A673 (cell line): ENCODE results near the gene ST3GAL2.

Source experiments
- CTCF ChIP-seq: fragments of 300-800, 200-600 bp; sonication (generic); conservative IDR thresholded peaks from 2 replicates; pipeline ENCODE4 v1.5.1; 2017; ENCODE audit warnings: low read depth, mild to moderate bottlenecking, antibody characterized with exemption, low read length, moderate library complexity, mixed read lengths
- EZH2 ChIP-seq: fragments of 200-600 bp; sonication (generic); IDR thresholded peaks from 2 replicates; pipeline ENCODE4 v1.6.1; 2017; ENCODE audit warnings: borderline replicate concordance, low read depth, mild to moderate bottlenecking, mixed read lengths, antibody characterized with exemption, low read length; ENCODE audit not compliant: poor library complexity, severe bottlenecking

DNA sequence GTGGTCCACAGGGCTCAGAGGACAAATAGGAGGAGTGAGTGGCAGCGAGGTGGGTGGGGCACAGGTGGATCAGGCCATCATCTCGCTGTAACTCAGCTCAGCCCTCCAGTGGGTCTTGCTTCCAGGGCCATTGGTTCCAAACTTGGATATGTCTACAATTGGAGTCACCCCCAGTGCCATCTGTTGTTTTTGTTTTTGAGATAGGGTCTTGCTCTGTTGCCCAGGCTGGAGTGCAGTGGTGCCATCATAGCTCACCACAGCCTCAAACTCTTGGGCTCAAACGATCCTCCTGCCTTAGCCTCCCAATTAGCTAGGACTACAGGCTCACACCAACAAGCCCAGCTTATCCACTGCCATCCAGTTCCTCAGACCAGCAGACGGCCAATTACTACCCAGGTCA lies 46.3 kb downstream of the ST3GAL2 start:
- TF ChIP-seq CTCF (no peak), EZH2 (no peak)
